H1 (cell line): ENCODE data around the gene CAMK2G. TPM values are rescaled to one million over a fixed set of nuclear protein-coding genes. Genes with fewer than 3 reads are reported as not detected.

Source experiments
- ATF3 ChIP-seq: IDR thresholded peaks from 2 replicates; pipeline ENCODE4 v1.6.1; 2011; ENCODE audit warnings: low read depth, mild to moderate bottlenecking, low read length; ENCODE audit not compliant: insufficient read depth
- BCL11A ChIP-seq, 2 experiments: IDR thresholded peaks; one replicate each; pipeline ENCODE4 v1.6.1; 2011; ENCODE audit warnings: low read depth in 2 of 2, low read length in 2 of 2, mild to moderate bottlenecking in 2 of 2
- BRCA1 ChIP-seq: IDR thresholded peaks from 2 replicates; pipeline ENCODE4 v1.6.1; 2012; ENCODE audit warnings: low read depth, low read length, improper control_type of control experiment
- CTCF ChIP-seq, 3 experiments: IDR thresholded peaks; 1 replicate in 2 of 3; 2 replicates in 1 of 3; pipeline versions ENCODE4 v1.5.1 to v1.6.1; 2011; ENCODE audit warnings: low read length in 3 of 3, mild to moderate bottlenecking in 3 of 3, inconsistent platforms in 2 of 3, low read depth in 1 of 3, moderate library complexity in 1 of 3; ENCODE audit not compliant: insufficient read depth in 1 of 3; ENCODE audit errors: control extremely low read depth in 1 of 3
- GABPA ChIP-seq: IDR thresholded peaks from 2 replicates; pipeline ENCODE4 v1.6.1; 2011; ENCODE audit warnings: mild to moderate bottlenecking, low read length, moderate library complexity, borderline replicate concordance; ENCODE audit not compliant: insufficient read depth
- HDAC2 ChIP-seq, 2 experiments: fragments of 300-600 bp in 1 of 2; sonication (generic) in 1 of 2; IDR thresholded peaks; 2 replicates each; pipeline ENCODE4 v1.6.1; 2011 to 2012; ENCODE audit warnings: low read depth in 2 of 2, low read length in 2 of 2, mild to moderate bottlenecking in 2 of 2, moderate library complexity in 2 of 2, borderline replicate concordance in 1 of 2, inconsistent platforms in 1 of 2
- PHF8 ChIP-seq: fragments of 200-600 bp; sonication (generic); conservative IDR thresholded peaks from 2 replicates; pipeline ENCODE4 v1.7.1; 2012; ENCODE audit warnings: low read depth, mild to moderate bottlenecking, inconsistent platforms, low read length, moderate library complexity
- RXRA ChIP-seq: IDR thresholded peaks from 2 replicates; pipeline ENCODE4 v1.6.1; 2011; ENCODE audit warnings: low read depth, mild to moderate bottlenecking, low read length, moderate library complexity; ENCODE audit not compliant: insufficient read depth
- SP1 ChIP-seq: IDR thresholded peaks from 2 replicates; pipeline ENCODE4 v1.6.1; 2011; ENCODE audit warnings: low read depth, low read length
- SP2 ChIP-seq: IDR thresholded peaks from 2 replicates; pipeline ENCODE4 v1.6.1; 2012; ENCODE audit warnings: mild to moderate bottlenecking, low read length, inconsistent platforms
- SRF ChIP-seq: IDR thresholded peaks from 2 replicates; pipeline ENCODE4 v1.6.1; 2011; ENCODE audit warnings: mild to moderate bottlenecking, low read depth, low read length, moderate library complexity
- TBP ChIP-seq: IDR thresholded peaks from 2 replicates; pipeline ENCODE4 v1.6.1; 2011; ENCODE audit warnings: low read depth, low read length, improper control_type of control experiment
- polyA plus RNA-seq, 7 experiments: library from polyadenylated mRNA; depleted of rRNA in 3 of 7; stranded (reverse) in 5 of 7; unstranded in 2 of 7; fragments of >200 nt in 5 of 7; fragments of 200-250 nt in 2 of 7; gene quantifications; 1 replicate in 5 of 7; 2 replicates in 1 of 7; 4 replicates in 1 of 7; pipeline versions ENCODE4 v1.2.1 to v1.2.3, GENCODE V29; 2011 to 2013; ENCODE audit warnings: missing spikeins in 2 of 7, mixed read lengths in 2 of 7
- total RNA-seq: library from RNA; stranded (reverse); fragmentation: NEBNext Ultra II Directional; extraction: Animal tissue kit (Norgen Biotek cat#: 25700); gene quantifications from 2 replicates; pipeline ENCODE4 v1.2.1, GENCODE V29; 2021

Gene CAMK2G
- total and polyA plus RNA-seq, 2 of the 8 experiments (the other 6 are each of a cell fraction or from before 2014, with no cell fraction given) = 28.9 to 31.7 TPM

DNA sequence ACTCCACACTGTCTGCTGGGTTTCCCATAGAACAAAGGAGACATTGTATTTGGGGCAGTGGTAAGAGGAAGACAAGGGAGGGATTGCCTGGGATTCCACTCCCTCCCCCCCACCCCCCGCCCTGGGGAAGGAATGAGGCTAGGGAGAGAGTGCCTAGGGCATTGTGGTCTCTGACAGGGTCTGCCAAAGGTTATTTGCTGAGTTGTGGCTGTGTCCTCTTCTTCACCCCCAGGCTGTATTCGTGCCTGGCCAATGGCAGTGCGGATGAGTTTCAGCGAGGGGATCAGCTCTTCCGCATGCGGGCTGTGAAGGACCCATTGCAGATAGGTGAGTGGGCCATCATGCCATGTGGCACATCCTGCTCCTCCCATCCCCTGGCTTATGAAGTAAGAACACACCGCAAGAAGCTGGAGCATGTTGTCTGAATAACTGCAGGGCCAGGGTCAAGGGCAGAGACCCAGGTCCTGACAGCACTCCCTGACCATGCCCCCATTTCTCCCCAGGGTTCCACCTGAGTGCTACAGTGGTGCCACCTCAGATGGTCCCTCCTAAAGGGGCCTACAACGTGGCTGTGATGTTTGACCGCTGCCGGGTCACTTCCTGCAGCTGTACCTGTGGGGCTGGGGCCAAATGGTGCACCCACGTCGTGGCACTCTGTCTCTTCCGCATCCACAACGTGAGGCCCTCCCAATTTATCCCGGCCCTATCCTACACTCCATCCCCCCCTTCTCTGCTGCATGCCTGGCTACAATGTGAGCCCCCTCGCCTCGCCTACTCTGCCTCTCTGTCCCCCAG is 85.3 kb downstream of the CAMK2G start (continued):
- TF ChIP-seq CTCF (IDR thresholded peaks at IDR 0.05; ENCODE audit: control extremely low read depth in 1 of 3, insufficient read depth in 1 of 3, low read depth in 1 of 3, low read length in 3 of 3) = no peak
- no peak for TF ChIP-seq HDAC2 (IDR thresholded peaks at IDR 0.05; ENCODE audit: borderline replicate concordance in 1 of 2, low read depth in 2 of 2, low read length in 2 of 2)
- TF ChIP-seq SP1 = no peak
- no peak for TF ChIP-seq GABPA
- no peak for TF ChIP-seq SP2
- TF ChIP-seq BRCA1 = no peak
- TF ChIP-seq SRF = no peak
- TF ChIP-seq BCL11A (IDR thresholded peaks at IDR 0.05; ENCODE audit: low read depth in 2 of 2, low read length in 2 of 2) = no peak
- TF ChIP-seq RXRA = no peak
- TF ChIP-seq TBP = no peak
- no peak for TF ChIP-seq ATF3
- TF ChIP-seq PHF8 = no peak
- TF ChIP-seq, all 59 proteins: peak for 0
